ENCODE data around the gene UBA6.

GRCh38 chr4:67713529-67714247, 12.7 kb upstream of the UBA6 start:
- TF ChIP-seq CTCF (IDR thresholded peaks at IDR 0.05) (no peak), ZFX (IDR thresholded peaks at IDR 0.05; ENCODE audit: borderline replicate concordance) (no peak)
